Panc1 (cell line): ENCODE measurements around the gene U2AF1L4.

Experiments used
- CTCF ChIP-seq: fragments of 450-650 bp; IDR thresholded peaks from 2 replicates; pipeline ENCODE4 v1.5.1; 2017; ENCODE audit warnings: mild to moderate bottlenecking
- POLR2AphosphoS5 ChIP-seq: IDR thresholded peaks from 2 replicates; pipeline ENCODE4 v1.6.1; 2012; ENCODE audit warnings: mild to moderate bottlenecking, low read depth, low read length, moderate library complexity
- REST ChIP-seq, 2 experiments: IDR thresholded peaks; 2 replicates each; pipeline ENCODE4 v1.6.1; 2011 to 2012; ENCODE audit warnings: low read depth in 2 of 2, control low read depth in 1 of 2, low read length in 1 of 2, mild to moderate bottlenecking in 1 of 2, moderate library complexity in 1 of 2; ENCODE audit not compliant: insufficient read depth in 1 of 2
- SIN3A ChIP-seq: IDR thresholded peaks from 2 replicates; pipeline ENCODE4 v1.6.1; 2012; ENCODE audit warnings: low read depth, mild to moderate bottlenecking, low read length, moderate library complexity, borderline replicate concordance; ENCODE audit not compliant: insufficient read depth
- TCF7L2 ChIP-seq: IDR thresholded peaks from 2 replicates; pipeline ENCODE4 v1.6.1; 2011; ENCODE audit warnings: mild to moderate bottlenecking, low read depth, low read length, inconsistent platforms

- no peak for TF ChIP-seq CTCF
- TF ChIP-seq POLR2AphosphoS5, result no peak
- no peak for TF ChIP-seq REST (IDR thresholded peaks at IDR 0.05; ENCODE audit: insufficient read depth in 1 of 2, low read depth in 2 of 2, low read length in 1 of 2)
- no peak for TF ChIP-seq SIN3A
- no peak for TF ChIP-seq TCF7L2
Observed at GRCh38 chr19:35733180-35734125, 11.8 kb downstream of the U2AF1L4 start.
